CD4-positive, alpha-beta T cell treated with Interferon alpha-2 for 1 hour (primary cell): Measurements from ENCODE around the gene HSF2.

ENCODE experiments used
- DNase-seq, 2 donors: peaks; one replicate each; pipeline ENCODE4 v3.0.0-alpha.2; 2020 to 2022

Gene HSF2

DNA sequence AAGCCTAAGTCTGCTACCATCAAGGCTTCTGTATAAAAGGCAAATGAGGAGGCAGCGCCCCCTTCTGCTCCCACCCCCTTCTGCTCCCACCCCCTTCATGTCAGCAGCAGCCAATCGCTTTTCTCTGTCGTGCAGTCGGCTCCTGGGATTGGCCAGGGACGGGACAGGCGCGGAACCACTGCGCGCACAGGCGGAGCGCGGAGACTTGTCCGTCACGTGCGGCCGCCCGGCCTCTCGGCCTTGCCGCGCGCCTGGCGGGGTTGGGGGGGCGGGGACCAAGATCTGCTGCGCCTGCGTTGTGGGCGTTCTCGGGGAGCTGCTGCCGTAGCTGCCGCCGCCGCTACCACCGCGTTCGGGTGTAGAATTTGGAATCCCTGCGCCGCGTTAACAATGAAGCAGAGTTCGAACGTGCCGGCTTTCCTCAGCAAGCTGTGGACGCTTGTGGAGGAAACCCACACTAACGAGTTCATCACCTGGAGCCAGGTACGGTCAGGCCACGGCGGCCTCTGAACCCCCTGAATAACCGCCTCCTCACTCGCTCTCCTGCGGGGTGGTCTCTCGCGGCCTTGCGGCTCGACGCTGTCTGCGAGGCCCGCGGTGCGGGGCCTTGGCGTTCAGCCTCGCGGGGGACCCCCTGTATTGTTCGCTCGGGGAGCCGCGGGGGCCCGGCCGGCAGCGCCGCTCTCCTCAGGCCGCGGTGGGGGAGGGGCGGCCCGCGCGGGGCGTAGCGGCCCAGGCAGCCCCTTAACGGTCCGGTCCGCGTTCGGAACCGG lies at the start of gene HSF2:
Gene HSF2, plus strand, starts transcription at position 305 of the 773 bp plus-strand sequence. Its CDS starts 86 bp downstream, at position 391.
- DNase-seq: peak; percentile 96 to 97

DNA sequence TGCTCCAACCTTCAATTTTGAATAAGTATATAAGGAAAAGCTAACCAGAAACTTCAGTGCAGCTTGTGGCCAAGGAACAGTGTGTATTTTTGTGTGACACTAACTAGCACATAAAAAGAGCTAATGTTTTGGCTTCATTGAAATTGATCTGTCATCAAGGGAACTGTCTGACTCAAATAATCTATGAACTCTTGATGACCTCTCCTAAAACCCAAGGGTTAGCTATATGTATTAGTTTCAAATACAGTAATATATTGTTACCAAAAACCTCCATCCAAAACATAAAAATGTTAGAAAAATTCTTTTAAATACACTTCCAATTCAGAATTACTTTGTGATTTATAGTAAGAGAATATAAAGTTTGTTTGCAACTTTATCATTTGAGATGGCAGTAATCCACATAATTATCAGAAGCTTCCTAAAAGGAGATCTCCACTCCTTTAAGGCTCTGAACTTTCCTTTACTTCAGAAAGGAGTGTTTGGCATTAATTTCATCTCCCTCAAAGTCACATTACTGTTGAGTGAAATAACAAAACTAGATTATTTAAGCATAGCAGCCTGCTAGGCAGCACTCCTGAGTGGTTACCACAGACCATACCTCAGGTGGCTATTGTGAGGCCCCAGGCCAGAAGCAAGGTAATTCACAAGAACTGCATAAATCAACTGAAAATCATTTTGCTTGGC lies 46.3 kb upstream of the HSF2 start:
- no peak for DNase-seq

GRCh38 chr6:122360809-122361208 lies 38.6 kb upstream of the HSF2 start:
- DNase-seq: no peak

DNA sequence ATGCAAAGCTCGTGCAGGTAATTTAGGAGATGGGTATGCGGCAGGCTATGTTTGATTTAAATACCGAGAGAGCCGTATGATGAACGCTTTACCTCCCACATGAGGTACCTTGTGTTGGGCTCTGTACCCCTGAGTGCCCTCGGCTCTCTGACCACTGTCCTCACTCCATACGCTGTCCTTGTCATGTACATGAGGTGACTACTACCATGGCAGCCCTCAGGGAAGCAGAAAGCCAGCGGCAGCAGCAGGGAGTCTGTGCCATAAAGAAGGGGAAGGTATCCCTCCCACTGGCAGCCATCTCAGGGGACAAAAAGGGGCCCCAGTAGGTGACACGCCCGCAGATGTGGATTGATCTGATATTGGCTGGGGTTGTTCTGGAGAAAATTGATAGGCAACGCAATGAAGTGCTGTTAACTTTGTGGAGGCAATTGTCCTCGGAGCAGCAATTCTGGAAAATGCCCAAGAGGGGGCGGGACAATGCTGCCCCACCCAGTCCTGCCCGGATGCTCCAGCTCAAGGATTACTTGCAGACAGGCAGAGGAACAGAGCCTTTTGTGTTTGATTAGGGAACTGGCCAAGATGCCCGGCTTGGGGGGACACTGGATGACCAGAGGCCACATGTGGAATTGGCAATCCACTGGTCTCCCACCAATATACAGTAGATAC lies 38.0 kb upstream of the HSF2 start:
- DNase-seq: no peak

GRCh38 chr6:122363769-122364483 lies 35.5 kb upstream of the HSF2 start:
- no peak for DNase-seq

DNA sequence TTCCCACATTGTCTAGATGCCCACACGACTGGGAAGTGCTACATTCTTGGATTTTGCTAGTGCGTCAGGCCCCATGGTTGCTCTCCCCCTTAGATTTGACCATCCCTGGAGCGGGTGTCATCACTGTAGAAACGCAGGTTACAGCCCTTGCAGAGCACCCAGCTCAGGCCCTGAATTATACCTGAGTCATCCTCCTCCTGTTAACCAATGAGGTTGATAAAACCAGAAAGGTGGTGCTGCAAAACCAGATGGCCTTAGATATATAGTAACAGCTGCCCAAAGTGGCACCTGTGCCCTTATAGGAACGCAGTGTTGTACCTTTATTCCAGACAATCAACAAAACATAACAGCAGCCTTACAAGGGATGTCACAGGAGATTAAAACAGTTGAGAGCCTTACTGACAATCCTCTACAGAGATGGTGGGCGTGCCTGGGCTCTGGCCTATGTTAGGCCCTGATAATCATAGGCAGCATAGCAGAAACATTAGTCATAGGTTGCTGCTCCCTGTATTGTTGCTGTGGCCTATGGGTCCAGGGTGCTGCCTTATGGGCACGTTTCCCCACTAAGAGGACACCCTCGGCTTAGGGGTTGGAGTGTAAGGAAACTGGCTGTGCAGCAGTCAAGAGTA lies 33.6 kb upstream of the HSF2 start:
- DNase-seq: no peak

- no peak for DNase-seq
Measured at GRCh38 chr6:122367171-122367570, 32.3 kb upstream of the HSF2 start.

DNA sequence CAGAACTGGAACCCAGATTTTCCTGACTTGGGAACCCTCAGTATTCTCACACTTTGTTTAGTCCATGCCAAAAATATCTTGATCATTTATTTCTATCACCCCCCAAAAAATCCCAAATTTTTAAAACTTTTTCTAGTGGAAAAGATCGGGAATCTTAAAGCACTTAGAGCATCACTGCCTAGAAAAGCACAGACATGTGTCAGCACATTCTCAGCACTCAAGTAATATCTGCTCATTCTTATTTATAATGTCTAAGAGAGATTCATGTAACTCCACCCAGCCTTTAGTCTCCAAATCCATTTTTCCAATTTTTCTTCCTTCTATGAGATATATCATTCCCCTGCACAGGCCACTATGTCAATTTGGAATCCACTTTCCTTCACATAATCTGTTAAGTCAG lies 29.9 kb upstream of the HSF2 start:
- no peak for DNase-seq

DNA sequence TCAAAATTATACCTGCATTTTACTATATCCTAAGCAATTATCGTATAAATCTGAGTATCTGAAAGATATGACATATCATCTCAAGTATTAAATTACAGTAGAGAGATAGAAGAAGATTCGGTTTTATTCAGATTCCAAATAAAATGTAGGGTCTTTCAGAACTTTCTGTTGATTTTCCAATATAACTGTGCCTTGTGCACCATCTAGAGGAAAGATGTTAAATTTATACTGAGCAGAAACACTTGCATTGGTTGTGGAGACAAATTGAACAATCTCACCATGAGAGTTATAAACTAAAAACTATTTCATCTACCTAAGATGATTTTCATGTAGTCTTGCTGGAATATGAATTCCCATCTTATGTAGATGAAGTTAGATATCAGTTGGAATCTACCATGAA lies 26.8 kb upstream of the HSF2 start:
- DNase-seq: no peak

GRCh38 chr6:122374307-122374706 lies 25.1 kb upstream of the HSF2 start:
- no peak for DNase-seq

GRCh38 chr6:122376246-122376645 lies 23.2 kb upstream of the HSF2 start:
- no peak for DNase-seq

GRCh38 chr6:122381494-122382265 lies 17.8 kb upstream of the HSF2 start:
- peak; percentile 62 to 78 for DNase-seq

DNA sequence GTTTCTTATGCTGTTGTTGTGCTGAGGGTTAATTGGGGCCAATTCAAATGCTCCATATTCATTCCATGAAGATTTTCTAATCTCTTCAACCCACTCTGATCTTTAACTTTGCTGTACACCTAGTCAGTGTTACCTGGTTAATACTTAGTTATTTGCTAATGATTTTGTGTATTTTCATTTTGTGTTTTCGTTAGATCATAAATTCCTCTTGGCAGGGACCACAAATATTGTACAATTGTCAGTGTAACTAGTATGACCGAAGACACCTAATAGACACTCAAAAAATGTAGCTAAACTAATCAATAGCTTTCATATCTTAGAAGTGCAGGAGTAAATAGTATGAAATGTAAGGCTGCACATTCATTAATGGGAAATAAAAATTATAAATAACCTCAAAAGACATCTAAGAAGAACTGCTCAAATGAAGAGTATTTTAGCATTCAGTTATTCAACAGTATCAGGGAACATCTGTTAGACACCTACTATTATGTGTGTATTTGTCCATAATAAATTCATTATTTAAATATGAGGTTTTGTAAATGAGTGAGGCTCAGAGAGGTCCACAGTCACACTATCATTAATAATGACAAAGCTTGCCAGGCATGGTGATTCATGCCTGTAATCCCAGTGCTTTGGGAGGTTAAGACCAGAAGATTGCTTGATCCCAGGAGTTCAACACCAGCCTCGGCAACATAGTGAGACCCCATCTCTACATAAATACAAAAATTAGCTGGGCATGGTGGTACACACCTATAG lies 13.4 kb upstream of the HSF2 start:
- no peak for DNase-seq

GRCh38 chr6:122388945-122389344 lies 10.5 kb upstream of the HSF2 start:
- no peak for DNase-seq

DNA sequence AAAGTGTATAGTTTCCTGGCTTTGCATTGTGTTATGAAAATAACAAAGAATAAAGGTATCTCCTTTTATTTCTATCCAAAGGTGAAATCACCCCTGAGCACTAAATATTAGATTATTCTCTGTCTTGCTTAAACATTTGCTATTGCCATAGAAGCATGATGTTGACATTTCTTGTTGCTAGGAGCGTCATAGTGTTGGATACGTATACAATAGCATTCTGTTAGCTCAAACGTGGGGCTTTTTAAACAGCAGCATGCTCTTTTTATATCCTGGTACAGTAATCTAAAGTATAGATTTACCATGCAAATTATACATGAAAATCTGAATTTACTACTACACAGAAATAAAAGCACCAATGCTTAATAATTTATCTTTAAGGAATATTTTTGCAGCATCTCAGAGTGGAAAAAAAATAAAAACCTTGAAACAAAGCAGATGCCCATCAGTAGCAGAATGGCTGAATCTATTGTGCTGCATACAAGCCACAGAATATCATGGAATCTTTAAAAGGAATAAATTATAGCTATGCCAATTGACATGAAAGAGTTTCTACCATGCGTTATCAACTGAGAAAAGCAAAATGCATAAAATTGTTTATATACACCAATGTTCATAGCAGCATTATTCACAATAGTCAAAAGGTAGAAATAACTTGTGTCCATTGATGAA lies 9.6 kb upstream of the HSF2 start:
- no peak for DNase-seq

DNA sequence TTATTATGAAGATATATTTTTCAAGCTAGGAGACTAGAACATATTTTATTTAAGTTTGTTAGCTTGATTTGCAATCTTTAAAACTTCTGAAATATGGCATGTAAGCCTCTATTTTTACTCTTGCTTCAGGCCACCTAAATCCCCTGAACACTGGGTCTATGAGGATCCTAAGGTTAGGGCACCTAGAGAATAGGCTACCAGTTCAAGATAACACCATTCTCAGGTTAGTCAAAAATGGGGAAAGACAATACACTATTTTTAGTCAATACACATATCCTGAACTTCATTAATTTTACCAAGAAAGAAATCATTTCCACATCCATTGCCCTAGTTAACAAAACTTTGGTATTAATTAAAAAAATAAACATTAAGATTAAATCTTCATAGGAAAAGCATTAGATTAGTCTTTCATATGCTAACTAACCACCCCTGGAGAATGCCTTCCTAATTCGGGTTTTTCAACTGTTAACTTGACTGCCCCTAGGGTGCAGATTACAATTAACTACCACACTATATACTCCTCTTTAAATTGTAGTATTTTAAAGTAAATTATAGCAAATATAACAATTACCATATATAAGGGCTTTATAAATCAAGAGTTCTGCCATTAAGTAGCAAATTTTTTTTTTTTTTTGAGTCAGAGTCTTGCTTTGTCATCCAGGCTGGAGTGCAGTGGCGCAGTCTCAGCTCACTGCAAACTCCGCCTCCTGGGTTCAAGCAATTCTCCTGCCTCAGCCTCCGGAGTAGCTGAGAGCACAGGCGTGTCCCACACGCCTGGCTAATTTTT lies 6.7 kb upstream of the HSF2 start:
- no peak for DNase-seq

DNA sequence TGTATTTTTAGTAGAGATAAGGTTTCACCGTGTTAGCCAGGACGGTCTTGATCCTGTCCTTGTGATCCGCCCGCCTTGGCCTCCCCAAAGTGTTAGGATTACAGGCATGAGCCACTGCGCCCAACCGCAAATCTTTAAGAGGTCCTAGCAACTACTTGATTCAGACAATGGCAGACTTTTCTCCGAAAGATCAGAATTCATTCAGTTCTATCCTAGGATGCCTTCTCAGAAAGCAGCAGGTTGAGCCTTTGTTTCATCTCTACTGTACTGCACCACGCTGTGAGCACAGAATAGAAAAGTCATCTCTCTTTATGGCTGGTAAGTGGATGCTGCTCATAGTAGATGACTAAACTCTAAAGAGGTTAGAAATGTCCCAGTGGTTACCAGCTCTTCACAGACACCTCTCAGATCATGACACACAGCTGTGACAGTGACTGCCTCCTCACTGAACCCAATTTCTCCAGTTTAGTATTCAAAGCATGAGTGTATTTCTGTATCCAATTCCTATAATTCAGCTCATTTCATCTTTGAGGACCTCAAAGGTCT lies 6.0 kb upstream of the HSF2 start:
- DNase-seq: no peak

DNA sequence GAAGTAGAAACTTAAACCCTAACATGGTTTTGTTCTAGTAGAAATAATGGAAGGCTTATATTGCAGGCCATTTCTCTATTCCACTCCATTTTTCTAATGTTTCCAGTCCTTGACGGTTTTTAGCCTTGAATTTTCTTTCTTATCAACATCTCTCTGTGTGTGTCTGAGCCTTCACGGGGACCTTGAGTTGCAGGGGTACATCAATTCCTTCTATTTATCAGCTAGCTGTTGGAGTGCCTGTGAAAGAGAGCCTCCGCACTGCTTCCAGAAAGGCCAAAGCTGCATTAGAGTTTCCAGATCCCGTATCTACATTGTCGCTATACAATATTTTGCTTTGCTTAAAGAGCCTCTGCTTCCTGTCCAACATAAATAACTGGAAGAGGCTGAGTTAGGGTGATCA lies 5.4 kb upstream of the HSF2 start:
- DNase-seq: no peak

- DNase-seq: no peak
Measured at GRCh38 chr6:122399055-122399347, 451 bp upstream of the HSF2 start.

GRCh38 chr6:122400121-122400450 lies 634 bp downstream of the HSF2 start:
- DNase-seq: no peak
